HG02588 (cell line): ENCODE measurements around the gene ALPK1.
"Not testable (repeated sequence)": the region's sequence is repeated elsewhere in the genome, so short reads cannot be mapped to it uniquely, and the experiment has no call there.

Experiments used
- ATAC-seq: cut with Tn5 transposase; IDR thresholded peaks from one replicate; pipeline ENCODE4 v1.9.1; 2021; ENCODE audit warnings: mild to moderate bottlenecking, moderate library complexity; ENCODE audit not compliant: unreplicated experiment

The ALPK1 gene

GRCh38 chr4:112284166-112284565 lies 13.0 kb upstream of the ALPK1 start:
- ATAC-seq: no peak

- ATAC-seq: no peak
Observed at GRCh38 chr4:112284662-112285411, 12.3 kb upstream of the ALPK1 start.

- ATAC-seq: no peak
Observed at GRCh38 chr4:112287258-112287989, 9.7 kb upstream of the ALPK1 start.

DNA sequence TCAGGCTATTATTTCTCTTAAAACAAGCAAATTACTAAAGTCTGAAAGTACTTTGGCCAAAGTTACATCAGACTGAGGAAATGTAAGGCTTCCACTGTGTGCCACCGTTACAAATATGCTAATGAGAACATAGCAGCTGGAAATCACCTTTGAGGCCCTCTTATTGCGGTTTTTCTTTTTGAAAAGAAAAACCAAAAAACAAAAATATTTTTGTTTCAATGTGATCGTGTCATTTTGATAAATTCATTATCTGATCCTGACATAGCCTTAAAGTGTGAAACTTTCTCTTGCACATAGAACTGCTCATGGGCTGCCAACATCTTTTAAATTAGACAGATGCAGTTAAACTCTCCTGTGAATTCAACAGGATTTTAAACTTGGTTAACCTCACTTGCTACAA lies 8.7 kb upstream of the ALPK1 start:
- peak; percentile 27 for ATAC-seq

GRCh38 chr4:112289407-112290253 lies 7.5 kb upstream of the ALPK1 start:
- ATAC-seq: no peak

- ATAC-seq: peak; percentile 27
Observed at GRCh38 chr4:112290341-112290740, 6.8 kb upstream of the ALPK1 start.

DNA sequence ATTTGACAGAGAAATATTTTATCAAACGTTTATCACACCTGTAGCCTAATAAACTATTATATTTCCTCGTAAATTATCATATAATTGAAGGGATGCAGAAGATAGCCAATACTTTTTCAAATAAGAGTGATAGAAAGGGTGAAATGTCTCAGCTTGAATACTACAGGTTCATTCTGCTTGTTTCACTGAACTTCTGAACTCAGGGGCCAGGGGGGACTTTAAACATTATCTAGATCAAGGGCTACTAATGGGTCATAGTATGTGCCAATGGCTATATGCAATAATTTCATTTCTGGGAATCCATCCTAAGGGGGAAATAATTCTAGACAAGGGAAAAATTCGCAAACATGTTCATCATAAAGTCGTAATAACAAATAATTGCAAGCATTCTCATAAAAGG lies 2.6 kb downstream of the ALPK1 start:
- no peak for ATAC-seq

DNA sequence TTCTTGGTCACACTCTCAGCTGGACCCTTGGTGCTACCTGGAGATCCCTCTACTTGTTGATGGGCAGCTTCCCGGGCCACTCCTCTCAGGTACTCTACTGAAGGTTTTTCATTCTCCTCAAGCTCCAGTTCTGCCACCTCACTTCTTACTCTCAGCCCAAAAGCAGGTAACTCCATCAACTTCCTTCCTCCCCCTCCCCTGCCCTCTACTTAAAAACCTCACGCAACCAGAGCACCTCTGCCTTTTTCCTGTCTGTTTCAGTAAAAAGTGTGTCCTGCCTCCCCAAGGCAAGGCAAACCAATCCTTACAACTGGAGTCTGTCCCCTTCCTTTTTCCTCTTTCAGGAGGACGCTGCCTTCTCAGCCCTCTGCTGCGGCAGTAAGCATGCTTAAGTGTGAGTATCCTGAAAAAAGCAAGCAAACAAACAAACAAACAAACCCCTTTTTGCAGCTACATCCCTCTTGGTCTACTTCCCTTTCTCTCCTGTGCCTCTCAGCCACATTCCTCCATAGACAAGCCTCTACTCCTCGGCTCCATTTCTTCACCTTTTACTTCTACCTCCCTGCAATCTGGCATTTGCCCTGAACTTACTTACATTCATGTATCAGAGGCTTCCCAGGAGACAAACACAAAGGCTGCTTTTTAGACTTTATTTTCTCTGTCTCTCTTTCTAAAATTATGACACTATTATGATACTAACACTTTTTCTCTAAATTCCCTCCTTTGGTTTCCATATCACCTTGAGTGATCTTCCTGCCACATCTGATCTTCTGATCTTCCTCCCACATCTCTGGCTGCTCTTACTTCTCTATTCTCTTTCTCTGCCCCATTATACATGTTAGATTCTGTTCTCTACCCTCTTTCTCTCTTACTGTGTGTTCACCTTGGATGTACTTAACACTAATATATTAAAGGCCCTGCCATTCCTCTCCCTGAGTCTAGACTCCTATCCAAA lies 5.4 kb downstream of the ALPK1 start:
- peak; percentile 53 for ATAC-seq

GRCh38 chr4:112305477-112305876 lies 8.3 kb downstream of the ALPK1 start:
- not testable (repeated sequence) for ATAC-seq

DNA sequence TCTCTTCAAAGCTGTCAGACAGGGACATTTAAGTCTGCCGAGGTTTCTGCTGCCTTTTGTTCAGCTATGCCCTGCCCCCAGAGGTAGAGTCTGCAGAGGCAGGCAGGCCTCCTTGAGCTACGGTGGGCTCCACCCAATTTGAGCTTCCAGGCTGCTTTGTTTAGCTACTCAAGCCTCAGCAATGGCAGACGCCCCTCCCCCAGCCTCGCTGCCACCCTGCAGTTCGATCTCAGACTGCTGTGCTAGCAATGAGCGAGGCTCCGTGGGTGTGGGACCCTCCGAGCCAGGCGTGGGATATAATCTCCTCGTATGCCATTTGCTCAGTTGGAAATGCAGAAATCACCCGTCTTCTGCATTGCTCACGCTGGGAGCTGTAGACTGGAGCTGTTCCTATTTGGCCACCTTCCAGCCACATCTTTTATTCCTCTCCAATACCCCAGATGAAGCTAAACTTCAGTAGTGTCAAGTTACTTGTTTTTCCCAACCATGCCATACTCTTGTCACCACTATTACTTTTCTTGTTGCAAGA lies 12.2 kb downstream of the ALPK1 start:
- not testable (repeated sequence) for ATAC-seq

DNA sequence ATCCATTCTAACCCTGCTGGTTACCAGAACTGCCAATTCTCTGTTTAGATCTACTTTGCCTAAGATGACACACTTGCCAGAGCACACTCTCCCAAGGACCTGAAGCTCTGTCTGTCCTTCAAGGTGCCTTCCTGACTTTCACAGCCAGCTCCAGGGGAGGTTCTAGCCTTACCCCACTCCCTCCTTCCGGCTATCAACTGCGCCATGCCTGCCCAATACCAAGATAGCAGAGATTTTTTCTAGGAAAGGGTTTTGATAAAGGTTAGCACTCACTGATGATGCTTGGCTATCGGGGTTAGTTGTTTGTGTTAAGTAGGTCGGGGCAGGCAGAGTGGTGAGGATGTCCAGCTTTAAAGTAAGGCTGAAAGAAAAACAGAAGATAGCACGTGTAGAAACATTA lies 14.3 kb downstream of the ALPK1 start:
- no peak for ATAC-seq

DNA sequence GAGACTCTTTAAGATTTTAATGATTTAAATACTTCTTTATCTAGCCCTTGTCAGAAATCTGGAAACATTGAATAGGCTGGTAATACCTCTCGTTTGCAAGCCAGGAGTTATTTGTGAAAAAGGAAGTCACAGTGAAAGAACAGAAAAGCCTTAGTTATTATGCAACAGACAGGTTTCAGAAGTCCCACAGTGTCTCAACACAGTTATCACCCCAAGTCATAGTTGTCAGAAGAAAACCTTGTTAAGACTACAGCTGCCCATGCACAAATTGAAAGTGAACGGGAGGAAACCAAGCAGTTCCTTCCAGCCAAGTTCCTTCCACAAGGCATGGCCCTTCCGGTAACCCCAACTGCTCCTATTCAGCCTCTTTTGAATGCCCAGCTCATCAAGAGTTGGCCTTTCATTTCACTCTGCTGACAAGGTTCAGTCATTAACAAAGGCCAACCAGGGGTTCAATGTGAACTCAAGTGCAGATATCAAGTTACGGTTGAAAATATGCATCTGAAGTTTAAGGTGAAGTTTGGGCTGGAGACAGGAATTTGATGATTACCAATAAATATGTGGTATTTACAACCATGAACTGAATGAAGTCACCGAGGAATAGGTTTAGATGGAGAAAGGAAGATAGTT lies 15.6 kb downstream of the ALPK1 start:
- ATAC-seq: peak; percentile 94

GRCh38 chr4:112315446-112315845 lies 18.3 kb downstream of the ALPK1 start:
- ATAC-seq: no peak

GRCh38 chr4:112316360-112316759 lies 19.2 kb downstream of the ALPK1 start:
- ATAC-seq: no peak

- peak; percentile 93 for ATAC-seq
Observed at GRCh38 chr4:112318239-112319142, 21.3 kb downstream of the ALPK1 start.

GRCh38 chr4:112321776-112322684 lies 24.9 kb downstream of the ALPK1 start:
- ATAC-seq: no peak

DNA sequence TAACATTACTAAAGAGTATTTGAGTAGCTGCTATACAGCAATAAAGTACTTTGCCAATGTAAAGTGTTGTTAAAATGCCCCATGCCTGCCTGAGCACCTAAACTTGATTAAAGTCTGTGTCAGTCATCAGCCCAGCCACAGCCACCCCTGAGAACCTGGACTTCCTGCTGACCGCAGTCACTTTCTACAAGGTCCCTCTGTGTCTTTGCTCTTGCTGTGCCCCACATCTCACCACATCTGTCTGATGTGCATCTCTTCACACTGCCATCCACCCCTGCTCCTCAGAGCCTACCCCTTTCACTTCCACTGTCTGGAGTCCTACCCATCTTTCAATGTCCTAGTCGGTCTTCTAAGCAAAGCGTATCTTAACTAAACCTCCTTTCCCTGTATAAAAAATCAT lies 25.7 kb downstream of the ALPK1 start:
- ATAC-seq: no peak

DNA sequence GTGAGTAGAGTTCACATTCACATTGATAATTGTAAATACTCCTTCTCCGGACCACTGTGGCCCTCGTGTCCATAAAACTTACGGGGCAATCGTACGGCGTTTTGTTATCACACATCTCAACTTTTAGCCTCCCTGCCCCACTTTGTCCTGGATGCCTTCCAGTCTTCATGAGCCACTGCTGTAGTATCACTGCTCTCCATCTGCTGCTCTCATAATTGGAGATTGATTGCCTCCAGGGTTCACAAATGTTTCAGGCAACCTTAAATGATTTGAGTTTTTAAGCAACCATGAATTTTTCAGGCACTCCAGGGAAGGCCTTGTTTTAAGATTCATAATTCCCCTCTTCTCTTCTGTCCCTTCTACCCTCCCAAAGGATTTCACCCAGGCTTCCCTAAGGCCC lies 28.4 kb downstream of the ALPK1 start:
- ATAC-seq: no peak
